Parathyroid adenoma (tissue), 2 donors: ENCODE results near the gene NEDD4.

Source experiments
- H2AFZ ChIP-seq: fragments of 300-600 bp; sonication (generic); one replicate; pipeline ENCODE4 v1.7.0; 2017; ENCODE audit warnings: antibody characterized with exemption, mild to moderate bottlenecking
- H3K27ac ChIP-seq: fragments of 300-600 bp; sonication (generic); one replicate; pipeline ENCODE4 v1.7.0; 2017
- H3K27me3 ChIP-seq: fragments of 300-600 bp; sonication (generic); one replicate; pipeline ENCODE4 v1.7.0; 2017; ENCODE audit warnings: low read length; ENCODE audit not compliant: control insufficient read depth, insufficient read depth
- H3K36me3 ChIP-seq: fragments of 300-600 bp; sonication (generic); one replicate; pipeline ENCODE4 v1.7.0; 2017; ENCODE audit warnings: low read length; ENCODE audit not compliant: control insufficient read depth, insufficient read depth
- H3K4me1 ChIP-seq: fragments of 300-600 bp; sonication (generic); one replicate; pipeline ENCODE4 v1.7.0; 2017; ENCODE audit warnings: control low read depth
- H3K4me2 ChIP-seq: fragments of 300-600 bp; sonication (generic); one replicate; pipeline ENCODE4 v1.7.0; 2017; ENCODE audit warnings: low read length
- H3K4me3 ChIP-seq: fragments of 300-600 bp; sonication (generic); one replicate; pipeline ENCODE4 v1.7.0; 2017; ENCODE audit warnings: low read depth, low read length
- H3K79me2 ChIP-seq: fragments of 300-600 bp; sonication (generic); one replicate; pipeline ENCODE4 v1.7.0; 2017; ENCODE audit warnings: control low read depth
- H3K9ac ChIP-seq: fragments of 300-600 bp; sonication (generic); one replicate; pipeline ENCODE4 v1.7.0; 2017; ENCODE audit warnings: mild to moderate bottlenecking
- H3K9me3 ChIP-seq: fragments of 300-600 bp; sonication (generic); one replicate; pipeline ENCODE4 v1.7.0; 2017; ENCODE audit warnings: low read length; ENCODE audit not compliant: control insufficient read depth
- CTCF ChIP-seq: fragments of 300-600 bp; sonication (generic); IDR thresholded peaks from one replicate; pipeline ENCODE4 v1.7.0; 2017; ENCODE audit warnings: antibody characterized with exemption, mild to moderate bottlenecking
- donor health status: primary hyperparathyroidism.

NEDD4 gene

GRCh38 chr15:55915876-55916567, 77.4 kb downstream of the NEDD4 start:
- Histone ChIP-seq H2AFZ (no peak overlapping the region), H3K79me2 (no peaks in the 10 kb centered on the region), H3K27me3 (no peaks in the 10 kb centered on the region), H3K4me2 (no peak overlapping the region), H3K36me3 (no peaks in the 10 kb centered on the region), H3K4me3 (no peak overlapping the region), H3K4me1 (no peaks in the 10 kb centered on the region), H3K27ac (no peak overlapping the region), H3K9ac (no peak overlapping the region), H3K9me3 (no peaks in the 10 kb centered on the region)
- no peak for TF ChIP-seq CTCF

DNA sequence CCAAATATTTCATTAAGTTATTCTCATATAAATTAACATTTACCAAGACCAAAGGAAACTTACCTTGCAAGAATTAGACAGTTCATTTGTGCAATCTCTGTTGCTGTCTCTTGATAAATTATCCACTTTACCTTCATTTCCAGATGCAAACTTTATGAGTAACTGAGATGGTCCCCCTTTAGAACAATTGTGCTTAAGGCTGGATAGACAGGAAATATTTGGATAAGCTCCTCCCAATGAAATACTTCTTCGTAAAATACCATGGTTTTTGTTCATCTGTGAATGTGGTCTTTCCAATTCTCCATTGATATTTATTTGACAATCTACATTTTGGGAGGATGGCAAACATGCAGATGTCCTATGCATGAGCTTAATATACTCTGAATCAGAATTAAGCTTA, 78.2 kb downstream of the NEDD4 start:
- no peak overlapping the region for H3K4me2 ChIP-seq
- TF ChIP-seq CTCF: no peak
- no peaks in the 10 kb centered on the region for H3K36me3 ChIP-seq
- no peak overlapping the region for H3K9ac ChIP-seq
- H3K9me3 ChIP-seq: no peaks in the 10 kb centered on the region
- H3K4me3 ChIP-seq: no peak overlapping the region
- H3K4me1 ChIP-seq: no peaks in the 10 kb centered on the region
- H2AFZ ChIP-seq: no peak overlapping the region
- H3K27me3 ChIP-seq: no peaks in the 10 kb centered on the region
- H3K79me2 ChIP-seq: no peaks in the 10 kb centered on the region
- no peak overlapping the region for H3K27ac ChIP-seq

GRCh38 chr15:55914446-55914845, 79.0 kb downstream of the NEDD4 start:
- Histone ChIP-seq H3K4me3 (no peak overlapping the region), H3K4me2 (no peak overlapping the region), H3K27ac (no peak overlapping the region), H3K4me1 (no peaks in the 10 kb centered on the region), H2AFZ (no peak overlapping the region), H3K9me3 (no peaks in the 10 kb centered on the region), H3K9ac (no peak overlapping the region), H3K79me2 (no peaks in the 10 kb centered on the region), H3K27me3 (no peaks in the 10 kb centered on the region), H3K36me3 (no peaks in the 10 kb centered on the region)
- no peak for TF ChIP-seq CTCF

DNA sequence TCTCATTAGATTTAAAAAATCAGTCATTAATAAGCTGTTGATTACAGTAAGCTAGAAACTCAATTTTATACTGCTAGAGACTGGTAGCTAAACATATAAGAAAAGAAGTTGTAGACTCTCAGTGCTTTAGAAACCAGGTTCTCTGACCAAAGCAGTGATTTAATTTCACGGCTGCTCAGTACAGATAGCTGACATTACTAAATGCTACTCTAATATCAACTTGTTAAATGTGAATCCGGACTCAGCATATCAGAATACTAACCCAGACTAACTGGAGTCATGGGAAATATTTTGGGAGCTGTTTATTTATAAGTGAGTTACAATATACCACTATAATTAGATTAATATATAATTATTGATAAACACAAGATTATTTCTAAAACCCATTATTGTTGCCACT, 80.4 kb downstream of the NEDD4 start:
- no peak for TF ChIP-seq CTCF
- no peak overlapping the region for H3K9ac ChIP-seq
- no peaks in the 10 kb centered on the region for H3K27me3 ChIP-seq
- no peaks in the 10 kb centered on the region for H3K9me3 ChIP-seq
- no peak overlapping the region for H3K4me2 ChIP-seq
- H3K4me1 ChIP-seq: no peaks in the 10 kb centered on the region
- H2AFZ ChIP-seq: no peak overlapping the region
- no peaks in the 10 kb centered on the region for H3K79me2 ChIP-seq
- H3K36me3 ChIP-seq: no peaks in the 10 kb centered on the region
- no peak overlapping the region for H3K27ac ChIP-seq
- no peak overlapping the region for H3K4me3 ChIP-seq
